ENCODE data around the gene FAM181A. TPM values are rescaled to one million over a fixed set of nuclear protein-coding genes. Genes with fewer than 3 reads are reported as not detected.

Gene FAM181A
- total and polyA plus RNA-seq, 2 experiments from 2014 or later: not detected

DNA sequence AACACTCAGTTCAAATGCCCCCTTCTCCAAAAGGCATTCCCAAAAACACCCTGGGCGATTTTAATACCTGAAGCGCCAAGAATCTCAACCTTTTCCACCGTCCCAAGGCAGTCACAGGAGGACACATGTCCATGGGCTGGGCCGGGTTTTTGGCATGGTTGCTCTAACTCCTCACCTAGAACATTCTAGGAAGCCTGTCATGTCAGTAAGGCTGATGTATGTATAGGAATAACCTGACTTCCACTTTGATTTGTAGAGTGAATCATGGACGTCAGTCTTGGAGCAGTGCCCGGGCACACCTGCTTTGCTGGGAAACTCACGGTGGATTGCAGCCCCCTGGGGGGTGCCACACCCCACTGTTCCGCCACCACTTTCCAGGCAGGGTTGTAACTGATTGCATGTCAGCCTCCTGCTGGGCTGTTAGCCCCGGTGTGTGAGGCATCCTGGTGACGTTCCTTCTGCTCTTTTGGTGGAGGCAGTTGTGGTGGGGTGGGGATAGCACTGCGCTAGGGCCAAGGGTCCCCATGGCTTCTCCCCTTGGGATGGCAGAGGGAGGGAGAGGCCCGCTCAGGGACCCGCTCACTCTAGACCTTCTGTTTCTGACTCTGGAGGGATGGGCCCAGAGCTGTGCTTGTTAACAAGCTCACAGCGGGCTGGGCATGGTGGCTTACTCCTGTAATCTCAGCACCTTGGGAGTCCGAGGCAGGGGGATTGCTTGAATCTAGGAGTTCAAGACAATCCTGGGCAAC lies 35.2 kb upstream of the FAM181A start:
- no peaks in the 10 kb centered on the region; the same call in 1 of the 2 replicates for H3K27me3 ChIP-seq (replicated peaks; ENCODE audit: insufficient read depth)
- TF ChIP-seq EZH2 (IDR thresholded peaks at IDR 0.05; ENCODE audit: insufficient read depth, poor library complexity, severe bottlenecking): no peak
- no peak for TF ChIP-seq EZH2phosphoT487 (IDR thresholded peaks at IDR 0.05; ENCODE audit: insufficient read depth, low read depth)
- no peaks in the 10 kb centered on the region for H3K9me2 ChIP-seq (ENCODE audit: insufficient read depth)
- DNase-seq: no peak
- H3F3A ChIP-seq (ENCODE audit: insufficient read depth): no peaks in the 10 kb centered on the region
- H4K20me1 ChIP-seq (ENCODE audit: insufficient read depth): no peaks in the 10 kb centered on the region
- no peaks in the 10 kb centered on the region for H3K79me2 ChIP-seq (ENCODE audit: insufficient read depth)
- no peaks in the 10 kb centered on the region for H3K36me3 ChIP-seq (ENCODE audit: low read depth)
- in situ Hi-C loops (cut with MboI): no loop called here
- no peak overlapping the region for H3K4me3 ChIP-seq
- no peak overlapping the region for H3K27ac ChIP-seq
- H3K9ac ChIP-seq: no peak overlapping the region
- H3K4me2 ChIP-seq (ENCODE audit: unreplicated experiment): no peak overlapping the region
- no peak overlapping the region for H2AFZ ChIP-seq
- WGBS, 2 experiments (ENCODE audit: low coverage in 1 of 2, low lambda C conversion rate in 2 of 2, missing lambda C conversion rate in 2 of 2): 61% methylated on average over 15 of the region's 15 CpGs
- H3K4me1 ChIP-seq (ENCODE audit: insufficient read depth): no peaks in the 10 kb centered on the region
- H3K9me3 ChIP-seq (ENCODE audit: low read depth): no peaks in the 10 kb centered on the region

DNA sequence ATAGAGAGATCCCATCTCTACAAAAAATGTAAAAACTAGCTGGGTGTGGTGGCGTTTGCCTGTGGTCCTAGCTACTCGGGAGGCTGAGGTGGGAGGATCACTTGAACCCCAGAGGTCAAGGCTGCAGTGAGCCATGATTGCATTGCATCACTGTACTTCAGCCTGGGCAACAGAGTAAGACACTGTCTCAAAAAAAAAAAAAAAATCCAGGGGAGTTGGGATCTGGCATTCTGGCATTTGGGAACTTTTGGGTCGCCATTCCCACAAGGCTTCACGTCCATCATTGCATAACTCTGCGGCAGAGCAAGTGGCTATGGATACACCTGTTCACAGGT lies 34.7 kb upstream of the FAM181A start:
- 50 to 53% methylated on average over 5 of the region's 5 CpGs for WGBS, 2 experiments (ENCODE audit: low coverage in 1 of 2, low lambda C conversion rate in 2 of 2, missing lambda C conversion rate in 2 of 2)
- H3K79me2 ChIP-seq (ENCODE audit: insufficient read depth): no peaks in the 10 kb centered on the region

DNA sequence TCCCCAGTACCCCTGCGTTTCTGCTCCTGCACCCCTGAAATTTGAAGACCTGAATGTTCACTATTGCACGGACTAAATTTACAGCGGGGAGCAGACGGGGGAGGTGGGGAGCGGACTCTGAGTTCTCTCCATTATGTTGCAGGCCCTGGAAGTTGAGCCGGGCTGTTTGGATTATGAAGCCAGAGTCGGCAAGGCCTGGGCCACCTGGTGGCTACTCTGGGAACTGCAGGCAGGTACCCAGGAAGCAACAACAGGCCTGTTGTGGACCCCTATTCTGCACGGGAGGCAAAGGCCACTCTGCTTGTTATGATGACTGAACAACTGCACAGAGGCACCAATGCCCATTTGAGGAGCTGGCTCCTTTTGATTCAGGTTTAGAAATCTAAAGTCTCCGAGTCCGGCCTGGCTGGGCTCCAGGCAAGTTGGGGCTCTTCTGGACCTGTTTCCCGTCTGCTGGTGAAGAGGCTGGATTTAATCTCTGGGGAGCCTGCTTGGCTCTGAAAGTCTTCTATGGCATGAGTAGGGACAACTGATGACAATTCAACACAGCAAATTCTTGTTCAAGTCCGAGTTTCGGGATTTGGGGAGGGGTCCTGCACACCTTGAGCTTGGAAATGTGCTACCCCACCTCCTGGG lies 34.1 kb upstream of the FAM181A start:
- no peaks in the 10 kb centered on the region for H3K36me3 ChIP-seq (ENCODE audit: low read depth)
- H4K20me1 ChIP-seq (ENCODE audit: insufficient read depth): no peaks in the 10 kb centered on the region
- H3K27me3 ChIP-seq (replicated peaks; ENCODE audit: insufficient read depth): no peaks in the 10 kb centered on the region; the same call in 1 of the 2 replicates
- H3K9me2 ChIP-seq (ENCODE audit: insufficient read depth): no peaks in the 10 kb centered on the region
- no peak overlapping the region for H3K4me3 ChIP-seq
- no peak overlapping the region for H3K4me2 ChIP-seq (ENCODE audit: unreplicated experiment)
- no peak overlapping the region for H3K27ac ChIP-seq
- H3K9ac ChIP-seq: no peak overlapping the region
- in situ Hi-C loops (cut with MboI): no loop called here
- H3K79me2 ChIP-seq (ENCODE audit: insufficient read depth): no peaks in the 10 kb centered on the region
- H2AFZ ChIP-seq: no peak overlapping the region
- no peaks in the 10 kb centered on the region for H3K9me3 ChIP-seq (ENCODE audit: low read depth)
- 25 to 27% methylated on average over 13 of the region's 13 CpGs for WGBS, 2 experiments (ENCODE audit: low coverage in 1 of 2, low lambda C conversion rate in 2 of 2, missing lambda C conversion rate in 2 of 2)
- DNase-seq: peak; percentile 54
- H3F3A ChIP-seq (ENCODE audit: insufficient read depth): no peaks in the 10 kb centered on the region
- TF ChIP-seq EZH2phosphoT487 (IDR thresholded peaks at IDR 0.05; ENCODE audit: insufficient read depth, low read depth) (no peak), EZH2 (IDR thresholded peaks at IDR 0.05; ENCODE audit: insufficient read depth, poor library complexity, severe bottlenecking) (no peak)
- no peaks in the 10 kb centered on the region for H3K4me1 ChIP-seq (ENCODE audit: insufficient read depth)

More for the DNA sequence above, 34.7 kb upstream of the FAM181A start:
- Histone ChIP-seq H3K27ac (no peak overlapping the region), H2AFZ (no peak overlapping the region), H3K27me3 (replicated peaks; ENCODE audit: insufficient read depth) (no peaks in the 10 kb centered on the region; the same call in 1 of the 2 replicates), H4K20me1 (ENCODE audit: insufficient read depth) (no peaks in the 10 kb centered on the region), H3K9me3 (ENCODE audit: low read depth) (no peaks in the 10 kb centered on the region), H3K4me3 (no peak overlapping the region), H3K9ac (no peak overlapping the region), H3K4me2 (ENCODE audit: unreplicated experiment) (no peak overlapping the region), H3F3A (ENCODE audit: insufficient read depth) (no peaks in the 10 kb centered on the region), H3K36me3 (ENCODE audit: low read depth) (no peaks in the 10 kb centered on the region), H3K4me1 (ENCODE audit: insufficient read depth) (no peaks in the 10 kb centered on the region), H3K9me2 (ENCODE audit: insufficient read depth) (no peaks in the 10 kb centered on the region)
- no peak for DNase-seq
- in situ Hi-C loops (cut with MboI): no loop called here
- TF ChIP-seq EZH2 (IDR thresholded peaks at IDR 0.05; ENCODE audit: insufficient read depth, poor library complexity, severe bottlenecking) (no peak), EZH2phosphoT487 (IDR thresholded peaks at IDR 0.05; ENCODE audit: insufficient read depth, low read depth) (no peak)

DNA sequence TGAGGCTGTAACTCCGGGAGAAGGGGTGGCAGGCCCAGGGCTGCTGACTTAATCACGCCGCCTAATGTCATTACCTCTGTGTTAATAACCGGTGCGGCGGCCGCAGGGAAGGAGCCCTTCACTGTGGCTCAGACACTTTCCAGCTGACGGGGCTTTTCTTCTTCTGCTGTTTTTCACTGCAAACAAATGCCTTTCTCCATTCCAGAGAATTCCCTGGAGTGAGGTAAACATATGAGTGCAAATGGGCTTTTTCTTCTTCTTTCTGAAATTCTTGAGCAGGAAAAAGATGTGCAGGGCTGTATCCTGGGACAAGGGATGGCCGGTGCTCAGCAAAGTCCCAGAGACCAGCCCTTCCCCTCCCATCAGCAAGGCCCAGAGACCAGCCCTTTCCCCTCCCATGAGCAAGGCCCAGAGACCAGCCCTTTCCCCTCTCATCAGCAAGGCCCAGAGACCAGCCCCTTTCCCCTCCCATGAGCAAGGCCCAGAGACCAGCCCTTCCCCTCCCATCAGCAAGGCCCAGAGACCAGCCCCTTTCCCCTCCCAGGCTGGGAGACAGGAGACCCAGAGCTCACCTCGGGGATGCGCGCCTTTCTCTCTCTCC lies 33.4 kb upstream of the FAM181A start:
- WGBS, 2 experiments (ENCODE audit: low coverage in 1 of 2, low lambda C conversion rate in 2 of 2, missing lambda C conversion rate in 2 of 2): 5 to 29% methylated on average over 8 to 12 of the region's 12 CpGs
- H3K9me3 ChIP-seq (ENCODE audit: low read depth): no peaks in the 10 kb centered on the region
- no peaks in the 10 kb centered on the region for H3K79me2 ChIP-seq (ENCODE audit: insufficient read depth)
- in situ Hi-C loops (cut with MboI): no loop called here
- no peak overlapping the region for H2AFZ ChIP-seq
- H3K4me3 ChIP-seq: no peak overlapping the region
- TF ChIP-seq EZH2 (IDR thresholded peaks at IDR 0.05; ENCODE audit: insufficient read depth, poor library complexity, severe bottlenecking): no peak
- no peak for TF ChIP-seq EZH2phosphoT487 (IDR thresholded peaks at IDR 0.05; ENCODE audit: insufficient read depth, low read depth)
- no peaks in the 10 kb centered on the region for H3F3A ChIP-seq (ENCODE audit: insufficient read depth)
- H3K27me3 ChIP-seq (replicated peaks; ENCODE audit: insufficient read depth): no peaks in the 10 kb centered on the region; the same call in 1 of the 2 replicates
- no peaks in the 10 kb centered on the region for H3K36me3 ChIP-seq (ENCODE audit: low read depth)
- H4K20me1 ChIP-seq (ENCODE audit: insufficient read depth): no peaks in the 10 kb centered on the region
- H3K9me2 ChIP-seq (ENCODE audit: insufficient read depth): no peaks in the 10 kb centered on the region
- peak; percentile 3 for DNase-seq
- no peak overlapping the region for H3K4me2 ChIP-seq (ENCODE audit: unreplicated experiment)
- H3K4me1 ChIP-seq (ENCODE audit: insufficient read depth): no peaks in the 10 kb centered on the region
- no peak overlapping the region for H3K9ac ChIP-seq
- H3K27ac ChIP-seq: no peak overlapping the region
